SK-N-SH treated with all-trans-retinoic acid at 6 μM for 48 hours (cell line): ENCODE measurements around the gene RPL7A.

Experiments
- ARNTL ChIP-seq: fragments of 450-650 bp; formaldehyde crosslinking; IDR thresholded peaks from 2 replicates; pipeline ENCODE4 v1.5.0; 2020; ENCODE audit warnings: low read depth, mild to moderate bottlenecking, moderate library complexity, borderline replicate concordance
- ESRRG ChIP-seq: fragments of 250-450 bp; sonication (Bioruptor Pico); IDR thresholded peaks from 2 replicates; pipeline ENCODE4 v1.6.1; 2021; ENCODE audit warnings: mild to moderate bottlenecking
- TOX ChIP-seq: fragments of 250-450 bp; sonication (Bioruptor Pico); IDR thresholded peaks from 2 replicates; pipeline ENCODE4 v1.8.0; 2021; ENCODE audit warnings: mild to moderate bottlenecking, moderate library complexity, borderline replicate concordance
- ZFP30 ChIP-seq: fragments of 450-650 bp; formaldehyde crosslinking; IDR thresholded peaks from 2 replicates; pipeline ENCODE4 v1.5.0; 2022; ENCODE audit warnings: mild to moderate bottlenecking, moderate library complexity
- ZNF565 ChIP-seq: fragments of 450-650 bp; formaldehyde crosslinking; conservative IDR thresholded peaks from 2 replicates; pipeline ENCODE4 v1.5.0; 2020; ENCODE audit warnings: low read depth, mild to moderate bottlenecking, moderate library complexity
- TF ChIP-seq, protein P1 (sequence below): fragments of 250-450 bp; sonication (Bioruptor Pico); IDR thresholded peaks from 2 replicates; pipeline ENCODE4 v1.8.0; 2020; ENCODE audit warnings: mild to moderate bottlenecking, moderate library complexity, borderline replicate concordance
- TF ChIP-seq, protein P2 (sequence below): fragments of 250-450 bp; sonication (Bioruptor Pico); IDR thresholded peaks from 2 replicates; pipeline ENCODE4 v1.5.0; 2020; ENCODE audit warnings: mild to moderate bottlenecking, moderate library complexity

DNA sequence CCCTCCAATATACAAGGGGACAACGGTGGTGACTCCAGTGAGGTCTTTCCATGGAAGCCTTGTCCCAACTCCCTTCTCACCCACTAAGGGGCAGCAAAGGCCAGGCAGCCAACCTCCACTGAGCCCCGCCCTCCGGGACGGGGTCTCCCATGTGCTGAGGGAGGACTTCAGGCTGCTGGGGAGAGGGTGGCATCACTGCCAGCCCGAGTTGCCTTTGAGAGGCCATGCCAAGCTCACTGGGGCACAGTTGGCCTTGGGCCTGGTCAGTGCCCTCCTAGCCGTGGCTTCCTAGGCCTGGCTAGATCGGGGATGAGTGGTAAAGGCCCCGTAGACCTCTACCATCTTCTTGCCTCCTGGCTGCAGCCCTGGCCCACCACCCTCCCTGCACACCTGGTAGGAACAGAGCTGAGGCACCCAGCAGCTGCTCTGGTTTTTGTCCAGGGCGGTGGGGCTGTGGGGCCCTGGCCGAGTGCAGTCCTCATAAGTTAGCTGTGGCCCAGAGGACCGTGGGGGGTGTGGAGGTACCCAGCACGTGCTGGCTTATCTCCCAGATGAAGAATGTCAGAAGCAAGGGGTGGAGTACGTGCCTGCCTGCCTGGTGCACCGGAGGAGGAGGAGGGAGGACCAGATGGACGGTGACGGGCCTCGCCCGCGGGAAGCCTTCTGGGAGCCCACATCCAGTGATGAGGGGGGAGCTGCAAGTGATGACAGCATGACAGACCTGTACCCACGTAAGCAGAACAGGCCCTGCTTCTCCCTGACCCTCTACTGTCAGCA is 11.6 kb downstream of the RPL7A start:
- TF ChIP-seq TOX (no peak), ARNTL (no peak), ESRRG (no peak), ZFP30 (no peak), ZNF565 (CRISPR knock-in tag) (no peak)
- TF ChIP-seq, protein P1, sequence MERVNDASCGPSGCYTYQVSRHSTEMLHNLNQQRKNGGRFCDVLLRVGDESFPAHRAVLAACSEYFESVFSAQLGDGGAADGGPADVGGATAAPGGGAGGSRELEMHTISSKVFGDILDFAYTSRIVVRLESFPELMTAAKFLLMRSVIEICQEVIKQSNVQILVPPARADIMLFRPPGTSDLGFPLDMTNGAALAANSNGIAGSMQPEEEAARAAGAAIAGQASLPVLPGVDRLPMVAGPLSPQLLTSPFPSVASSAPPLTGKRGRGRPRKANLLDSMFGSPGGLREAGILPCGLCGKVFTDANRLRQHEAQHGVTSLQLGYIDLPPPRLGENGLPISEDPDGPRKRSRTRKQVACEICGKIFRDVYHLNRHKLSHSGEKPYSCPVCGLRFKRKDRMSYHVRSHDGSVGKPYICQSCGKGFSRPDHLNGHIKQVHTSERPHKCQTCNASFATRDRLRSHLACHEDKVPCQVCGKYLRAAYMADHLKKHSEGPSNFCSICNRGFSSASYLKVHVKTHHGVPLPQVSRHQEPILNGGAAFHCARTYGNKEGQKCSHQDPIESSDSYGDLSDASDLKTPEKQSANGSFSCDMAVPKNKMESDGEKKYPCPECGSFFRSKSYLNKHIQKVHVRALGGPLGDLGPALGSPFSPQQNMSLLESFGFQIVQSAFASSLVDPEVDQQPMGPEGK (CRISPR knock-in tag) = no peak
- TF ChIP-seq, protein P2, sequence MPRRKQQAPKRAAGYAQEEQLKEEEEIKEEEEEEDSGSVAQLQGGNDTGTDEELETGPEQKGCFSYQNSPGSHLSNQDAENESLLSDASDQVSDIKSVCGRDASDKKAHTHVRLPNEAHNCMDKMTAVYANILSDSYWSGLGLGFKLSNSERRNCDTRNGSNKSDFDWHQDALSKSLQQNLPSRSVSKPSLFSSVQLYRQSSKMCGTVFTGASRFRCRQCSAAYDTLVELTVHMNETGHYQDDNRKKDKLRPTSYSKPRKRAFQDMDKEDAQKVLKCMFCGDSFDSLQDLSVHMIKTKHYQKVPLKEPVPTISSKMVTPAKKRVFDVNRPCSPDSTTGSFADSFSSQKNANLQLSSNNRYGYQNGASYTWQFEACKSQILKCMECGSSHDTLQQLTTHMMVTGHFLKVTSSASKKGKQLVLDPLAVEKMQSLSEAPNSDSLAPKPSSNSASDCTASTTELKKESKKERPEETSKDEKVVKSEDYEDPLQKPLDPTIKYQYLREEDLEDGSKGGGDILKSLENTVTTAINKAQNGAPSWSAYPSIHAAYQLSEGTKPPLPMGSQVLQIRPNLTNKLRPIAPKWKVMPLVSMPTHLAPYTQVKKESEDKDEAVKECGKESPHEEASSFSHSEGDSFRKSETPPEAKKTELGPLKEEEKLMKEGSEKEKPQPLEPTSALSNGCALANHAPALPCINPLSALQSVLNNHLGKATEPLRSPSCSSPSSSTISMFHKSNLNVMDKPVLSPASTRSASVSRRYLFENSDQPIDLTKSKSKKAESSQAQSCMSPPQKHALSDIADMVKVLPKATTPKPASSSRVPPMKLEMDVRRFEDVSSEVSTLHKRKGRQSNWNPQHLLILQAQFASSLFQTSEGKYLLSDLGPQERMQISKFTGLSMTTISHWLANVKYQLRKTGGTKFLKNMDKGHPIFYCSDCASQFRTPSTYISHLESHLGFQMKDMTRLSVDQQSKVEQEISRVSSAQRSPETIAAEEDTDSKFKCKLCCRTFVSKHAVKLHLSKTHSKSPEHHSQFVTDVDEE (CRISPR knock-in tag) = no peak
